Choroid plexus epithelial cell (primary cell): ENCODE data around the gene NACC2.

Source experiments
- DNase-seq: peaks from one replicate; pipeline ENCODE4 v3.0.0-alpha.2; 2010; ENCODE audit warnings: low read depth
- H3K4me3 ChIP-seq: 2 replicates; pipeline ENCODE4 v1.5.1; 2011; ENCODE audit warnings: low read depth, mild to moderate bottlenecking, control low read depth, low read length, moderate library complexity
- CTCF ChIP-seq: conservative IDR thresholded peaks from 2 replicates; pipeline ENCODE4 v1.5.1; 2011; ENCODE audit warnings: low read depth, mild to moderate bottlenecking, control low read depth, inconsistent platforms, low read length, moderate library complexity

NACC2 gene

GRCh38 chr9:135983208-135984071 is 111.6 kb downstream of the NACC2 start:
- TF ChIP-seq CTCF: no peak
- no peak overlapping the region for H3K4me3 ChIP-seq
- DNase-seq: no peak

GRCh38 chr9:135982499-135983207 is 112.4 kb downstream of the NACC2 start:
- TF ChIP-seq CTCF: no peak

GRCh38 chr9:135980926-135981630 is 114.0 kb downstream of the NACC2 start:
- TF ChIP-seq CTCF: no peak
- H3K4me3 ChIP-seq: no peak overlapping the region
- DNase-seq: no peak

More at GRCh38 chr9:135982499-135983207, 112.4 kb downstream of the NACC2 start:
- no peak overlapping the region for H3K4me3 ChIP-seq
- DNase-seq: no peak

- no peak for DNase-seq
- no peak for TF ChIP-seq CTCF
- H3K4me3 ChIP-seq: no peak overlapping the region
Measured at GRCh38 chr9:135979547-135980166, 115.4 kb downstream of the NACC2 start.

GRCh38 chr9:135978642-135979546 is 116.2 kb downstream of the NACC2 start:
- no peak for DNase-seq
- no peak overlapping the region for H3K4me3 ChIP-seq
- no peak for TF ChIP-seq CTCF

GRCh38 chr9:135976944-135977343 is 118.1 kb downstream of the NACC2 start:
- no peak overlapping the region for H3K4me3 ChIP-seq
- no peak for DNase-seq
- no peak for TF ChIP-seq CTCF
